GM12878 (cell line): ENCODE measurements around the gene DNAH11. TPM values are rescaled to one million over a fixed set of nuclear protein-coding genes. Genes with fewer than 3 reads are reported as not detected.
A peak's percentile ranks its signal among the peaks of the same experiment; 100 is the strongest.

ENCODE experiments used
- EGR1 ChIP-seq, 2 experiments: IDR thresholded peaks; 1 replicate in 1 of 2; 2 replicates in 1 of 2; pipeline ENCODE4 v1.6.1; 2011 to 2012; ENCODE audit warnings: low read depth in 2 of 2, low read length in 2 of 2, borderline replicate concordance in 1 of 2, mild to moderate bottlenecking in 1 of 2, moderate library complexity in 1 of 2
- ETV6 ChIP-seq, 2 experiments: fragments of 450-650 bp in 1 of 2; IDR thresholded peaks in 1 of 2; conservative IDR thresholded peaks in 1 of 2; 2 replicates each; pipeline ENCODE4 v1.6.1; 2014; ENCODE audit warnings: antibody characterized with exemption in 1 of 2, borderline replicate concordance in 1 of 2, low read depth in 1 of 2, mild to moderate bottlenecking in 1 of 2, moderate library complexity in 1 of 2
- GABPA ChIP-seq: IDR thresholded peaks from 2 replicates; pipeline ENCODE4 v1.6.1; 2014; ENCODE audit warnings: antibody characterized with exemption, low read depth, mild to moderate bottlenecking, inconsistent platforms
- GATAD2B ChIP-seq: fragments of 450-650 bp; conservative IDR thresholded peaks from 2 replicates; pipeline ENCODE4 v1.6.1; 2017; ENCODE audit warnings: low read depth, mild to moderate bottlenecking, moderate library complexity
- HDAC6 ChIP-seq: fragments of 200-600 bp; sonication (generic); IDR thresholded peaks from one replicate; pipeline ENCODE4 v1.8.0; 2017; ENCODE audit warnings: antibody characterized with exemption; ENCODE audit not compliant: unreplicated experiment
- KLF5 ChIP-seq: fragments of 450-650 bp; IDR thresholded peaks from 2 replicates; pipeline ENCODE4 v1.6.1; 2014; ENCODE audit warnings: mild to moderate bottlenecking; ENCODE audit not compliant: partially characterized antibody
- MAX ChIP-seq: IDR thresholded peaks from 2 replicates; pipeline ENCODE4 v1.6.1; 2012; ENCODE audit warnings: low read depth, low read length, improper control_type of control experiment
- MYB ChIP-seq: fragments of 150-350 bp; IDR thresholded peaks from 2 replicates; pipeline ENCODE4 v1.6.1; 2014; ENCODE audit warnings: mild to moderate bottlenecking, low read depth, low read length, borderline replicate concordance
- NFIC ChIP-seq: IDR thresholded peaks from 2 replicates; pipeline ENCODE4 v1.6.1; 2012; ENCODE audit warnings: low read depth, mild to moderate bottlenecking, inconsistent platforms, low read length, moderate library complexity
- NR2C2 ChIP-seq: IDR thresholded peaks from 2 replicates; pipeline ENCODE4 v1.6.1; 2011; ENCODE audit warnings: borderline replicate concordance, low read depth; ENCODE audit not compliant: control insufficient read depth, insufficient read length
- POU2F2 ChIP-seq: IDR thresholded peaks from 3 replicates; pipeline ENCODE4 v1.6.1; 2011; ENCODE audit warnings: low read depth, mild to moderate bottlenecking, low read length, borderline replicate concordance
- RAD21 ChIP-seq: IDR thresholded peaks from 2 replicates; pipeline ENCODE4 v1.6.1; 2011; ENCODE audit warnings: mild to moderate bottlenecking, low read depth, low read length, moderate library complexity; ENCODE audit not compliant: insufficient read depth
- SMAD1 ChIP-seq: fragments of 450-650 bp; IDR thresholded peaks from 2 replicates; pipeline ENCODE4 v1.6.1; 2018; ENCODE audit warnings: mild to moderate bottlenecking, low read depth; ENCODE audit not compliant: partially characterized antibody
- SREBF2 ChIP-seq: IDR thresholded peaks from 2 replicates; pipeline ENCODE4 v1.6.1; 2012; ENCODE audit warnings: mild to moderate bottlenecking, low read length
- SRF ChIP-seq, 2 experiments: IDR thresholded peaks; 2 replicates each; pipeline ENCODE4 v1.6.1; 2011; ENCODE audit warnings: low read depth in 2 of 2, low read length in 2 of 2, mild to moderate bottlenecking in 1 of 2, moderate library complexity in 1 of 2
- STAT1 ChIP-seq: fragments of 450-650 bp; conservative IDR thresholded peaks from 2 replicates; pipeline ENCODE4 v1.6.1; 2014; ENCODE audit warnings: antibody characterized with exemption, mild to moderate bottlenecking
- TCF7 ChIP-seq: IDR thresholded peaks from 2 replicates; pipeline ENCODE4 v1.6.1; 2014; ENCODE audit warnings: antibody characterized with exemption, borderline replicate concordance
- WRNIP1 ChIP-seq: IDR thresholded peaks from 2 replicates; pipeline ENCODE4 v1.6.1; 2011; ENCODE audit warnings: low read depth, low read length, improper control_type of control experiment, borderline replicate concordance
- ZNF622 ChIP-seq: fragments of 450-650 bp; IDR thresholded peaks from 2 replicates; pipeline ENCODE4 v1.6.1; 2017; ENCODE audit warnings: mild to moderate bottlenecking, inconsistent platforms
- ZZZ3 ChIP-seq: IDR thresholded peaks from 2 replicates; pipeline ENCODE4 v1.6.1; 2011; ENCODE audit warnings: low read depth; ENCODE audit not compliant: control insufficient read depth, insufficient read length
- polyA plus RNA-seq, 11 experiments: library from polyadenylated mRNA; depleted of rRNA in 4 of 11; unstranded in 6 of 11; stranded (reverse) in 5 of 11; fragments of >200 nt; fragmentation: Nextera tagmentation in 4 of 11; fragmentation: Illumina TruSeq in 1 of 11; extraction: Ambion mirVana in 4 of 11; extraction: Trizol in 1 of 11; gene quantifications; 1 replicate in 1 of 11; 2 replicates in 10 of 11; pipeline versions ENCODE4 v1.2.1 to v1.2.3, GENCODE V29; 2011 to 2016; ENCODE audit warnings: inconsistent platforms in 2 of 11, missing spikeins in 2 of 11, low read depth in 1 of 11
- total RNA-seq, 4 experiments: library from RNA; depleted of rRNA in 3 of 4; stranded (reverse); fragments of >200 nt in 3 of 4; fragmentation: Illumina TruSeq in 1 of 4; extraction: Trizol in 1 of 4; gene quantifications; 2 replicates each; pipeline versions ENCODE4 v1.2.1 to v1.2.3, GENCODE V29; 2013 to 2021
- TF ChIP-seq, protein P1 (sequence below): IDR thresholded peaks from 2 replicates; pipeline ENCODE4 v1.6.1; 2012; ENCODE audit warnings: mild to moderate bottlenecking, low read depth, low read length
- TF ChIP-seq, protein P2 (sequence below): fragments of 450-650 bp; IDR thresholded peaks from 2 replicates; pipeline ENCODE4 v1.6.1; 2017; ENCODE audit warnings: mild to moderate bottlenecking

DNAH11 gene
- total and polyA plus RNA-seq, 10 of the 15 experiments (the other 5 are each of a cell fraction or from before 2014, with no cell fraction given): 0.03 to 0.56 (median 0.10) TPM

GRCh38 chr7:21939136-21939857 lies 396.5 kb downstream of the DNAH11 start (continued):
- TF ChIP-seq NR2C2: no peak
- no peak for TF ChIP-seq MAX
- 0 out of 4 replicates have a peak, but pooled peaks of 1 of the 2 experiments have one; percentile 58 for TF ChIP-seq SRF (IDR thresholded peaks at IDR 0.05; ENCODE audit: low read depth in 2 of 2, low read length in 2 of 2)
- peak in 1 of 2 experiments; percentile 94; a peak in 2 of 3 replicates for TF ChIP-seq EGR1 (IDR thresholded peaks at IDR 0.05; ENCODE audit: borderline replicate concordance in 1 of 2, low read depth in 2 of 2, low read length in 2 of 2)
- peak in 1 of 2 experiments; percentile 76; a peak in 2 of 4 replicates for TF ChIP-seq ETV6 (conservative IDR thresholded peaks at IDR 0.05 in 1 of 2, IDR thresholded peaks at IDR 0.05 in 1 of 2; ENCODE audit: borderline replicate concordance in 1 of 2, low read depth in 1 of 2)
- 0 out of 2 replicates have a peak, but pooled peaks have one; percentile 46 for TF ChIP-seq MYB
- TF ChIP-seq ZZZ3: no peak
- TF ChIP-seq HDAC6: no peak
- TF ChIP-seq SMAD1: no peak
- TF ChIP-seq GATAD2B: no peak; the same call in 1 of the 2 replicates
- TF ChIP-seq, protein P1, sequence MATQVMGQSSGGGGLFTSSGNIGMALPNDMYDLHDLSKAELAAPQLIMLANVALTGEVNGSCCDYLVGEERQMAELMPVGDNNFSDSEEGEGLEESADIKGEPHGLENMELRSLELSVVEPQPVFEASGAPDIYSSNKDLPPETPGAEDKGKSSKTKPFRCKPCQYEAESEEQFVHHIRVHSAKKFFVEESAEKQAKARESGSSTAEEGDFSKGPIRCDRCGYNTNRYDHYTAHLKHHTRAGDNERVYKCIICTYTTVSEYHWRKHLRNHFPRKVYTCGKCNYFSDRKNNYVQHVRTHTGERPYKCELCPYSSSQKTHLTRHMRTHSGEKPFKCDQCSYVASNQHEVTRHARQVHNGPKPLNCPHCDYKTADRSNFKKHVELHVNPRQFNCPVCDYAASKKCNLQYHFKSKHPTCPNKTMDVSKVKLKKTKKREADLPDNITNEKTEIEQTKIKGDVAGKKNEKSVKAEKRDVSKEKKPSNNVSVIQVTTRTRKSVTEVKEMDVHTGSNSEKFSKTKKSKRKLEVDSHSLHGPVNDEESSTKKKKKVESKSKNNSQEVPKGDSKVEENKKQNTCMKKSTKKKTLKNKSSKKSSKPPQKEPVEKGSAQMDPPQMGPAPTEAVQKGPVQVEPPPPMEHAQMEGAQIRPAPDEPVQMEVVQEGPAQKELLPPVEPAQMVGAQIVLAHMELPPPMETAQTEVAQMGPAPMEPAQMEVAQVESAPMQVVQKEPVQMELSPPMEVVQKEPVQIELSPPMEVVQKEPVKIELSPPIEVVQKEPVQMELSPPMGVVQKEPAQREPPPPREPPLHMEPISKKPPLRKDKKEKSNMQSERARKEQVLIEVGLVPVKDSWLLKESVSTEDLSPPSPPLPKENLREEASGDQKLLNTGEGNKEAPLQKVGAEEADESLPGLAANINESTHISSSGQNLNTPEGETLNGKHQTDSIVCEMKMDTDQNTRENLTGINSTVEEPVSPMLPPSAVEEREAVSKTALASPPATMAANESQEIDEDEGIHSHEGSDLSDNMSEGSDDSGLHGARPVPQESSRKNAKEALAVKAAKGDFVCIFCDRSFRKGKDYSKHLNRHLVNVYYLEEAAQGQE: peak; percentile 33; the same call in 1 of the 2 replicates
- TF ChIP-seq POU2F2: peak; percentile 72; the same call in 2 of the 3 replicates
- no peak for TF ChIP-seq ZNF622
- no peak for TF ChIP-seq STAT1
- TF ChIP-seq NFIC: peak; percentile 98
- no peak for TF ChIP-seq SREBF2
- no peak for TF ChIP-seq WRNIP1
- TF ChIP-seq TCF7: peak; percentile 84; the same call in 1 of the 2 replicates
- TF ChIP-seq GABPA: peak; percentile 64
- TF ChIP-seq, protein P2, sequence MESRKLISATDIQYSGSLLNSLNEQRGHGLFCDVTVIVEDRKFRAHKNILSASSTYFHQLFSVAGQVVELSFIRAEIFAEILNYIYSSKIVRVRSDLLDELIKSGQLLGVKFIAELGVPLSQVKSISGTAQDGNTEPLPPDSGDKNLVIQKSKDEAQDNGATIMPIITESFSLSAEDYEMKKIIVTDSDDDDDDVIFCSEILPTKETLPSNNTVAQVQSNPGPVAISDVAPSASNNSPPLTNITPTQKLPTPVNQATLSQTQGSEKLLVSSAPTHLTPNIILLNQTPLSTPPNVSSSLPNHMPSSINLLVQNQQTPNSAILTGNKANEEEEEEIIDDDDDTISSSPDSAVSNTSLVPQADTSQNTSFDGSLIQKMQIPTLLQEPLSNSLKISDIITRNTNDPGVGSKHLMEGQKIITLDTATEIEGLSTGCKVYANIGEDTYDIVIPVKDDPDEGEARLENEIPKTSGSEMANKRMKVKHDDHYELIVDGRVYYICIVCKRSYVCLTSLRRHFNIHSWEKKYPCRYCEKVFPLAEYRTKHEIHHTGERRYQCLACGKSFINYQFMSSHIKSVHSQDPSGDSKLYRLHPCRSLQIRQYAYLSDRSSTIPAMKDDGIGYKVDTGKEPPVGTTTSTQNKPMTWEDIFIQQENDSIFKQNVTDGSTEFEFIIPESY: no peak
- no peak for TF ChIP-seq RAD21
- TF ChIP-seq KLF5: no peak
